GM12872 (cell line): Measurements from ENCODE around the gene SLC46A2.

Experiments
- CTCF ChIP-seq: IDR thresholded peaks from 3 replicates; pipeline ENCODE4 v1.5.1; 2011; ENCODE audit warnings: low read depth, mild to moderate bottlenecking, low read length, moderate library complexity; ENCODE audit not compliant: insufficient read depth

SLC46A2 gene

DNA sequence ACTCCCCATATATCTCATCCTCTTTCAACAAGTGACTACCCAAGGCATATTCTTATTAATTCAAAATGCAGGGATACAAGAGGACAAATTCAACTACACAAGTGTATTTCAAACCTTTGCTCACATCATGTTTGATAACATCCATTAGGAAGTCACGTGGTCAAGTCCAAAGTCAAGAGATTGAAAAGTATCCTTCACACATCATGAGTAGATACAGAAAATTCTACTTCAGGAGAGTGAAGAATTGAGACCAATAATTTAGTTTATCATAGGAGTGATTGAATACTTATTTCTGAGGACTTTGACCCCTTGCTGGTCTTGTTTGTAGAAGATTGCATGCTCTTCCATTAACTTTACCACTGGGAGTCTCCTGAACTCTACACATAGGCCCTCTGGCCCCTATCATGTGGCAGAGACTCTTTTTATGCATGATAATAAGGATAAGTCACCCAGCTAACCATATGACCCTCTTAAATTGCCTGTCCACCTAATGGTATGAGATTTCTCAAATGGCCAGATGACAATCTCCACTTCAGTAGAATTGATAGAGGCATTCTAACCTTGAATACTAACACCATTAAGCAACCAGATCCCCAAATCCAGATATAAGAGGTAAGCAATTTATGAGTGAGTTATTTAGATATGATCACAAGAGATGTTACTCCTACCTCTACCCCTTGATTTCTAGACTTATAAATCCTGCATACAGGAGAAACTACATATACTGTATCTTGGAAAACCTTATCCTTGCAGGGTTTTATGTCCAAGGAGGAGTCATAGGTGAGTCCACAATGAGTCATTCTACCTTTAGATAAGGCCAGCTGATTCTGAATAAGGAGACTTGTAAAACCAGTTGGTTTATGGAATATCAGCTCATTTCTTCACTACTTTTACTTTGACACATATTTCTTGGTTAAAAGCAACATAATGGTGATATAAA lies 26.6 kb upstream of the SLC46A2 start:
- no peak for TF ChIP-seq CTCF

DNA sequence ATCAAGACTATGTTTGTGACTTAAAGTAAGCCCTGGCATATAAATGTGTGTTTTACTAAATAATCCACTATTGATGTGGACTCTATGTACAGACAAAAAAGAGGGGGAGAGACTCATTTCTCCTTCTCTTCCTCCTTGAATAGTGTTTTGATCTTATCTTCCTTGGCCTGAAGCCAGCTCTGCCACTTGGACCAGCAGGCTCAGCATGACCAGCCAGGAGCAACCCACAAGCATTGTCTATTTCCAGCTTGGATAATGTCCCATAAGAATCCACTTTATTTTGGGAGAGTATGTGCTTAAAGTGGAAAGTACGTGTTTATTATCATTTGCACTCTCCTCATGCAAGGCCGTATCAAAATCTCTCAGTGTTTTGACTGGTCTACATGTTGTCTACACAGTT lies 23.8 kb upstream of the SLC46A2 start:
- no peak for TF ChIP-seq CTCF

DNA sequence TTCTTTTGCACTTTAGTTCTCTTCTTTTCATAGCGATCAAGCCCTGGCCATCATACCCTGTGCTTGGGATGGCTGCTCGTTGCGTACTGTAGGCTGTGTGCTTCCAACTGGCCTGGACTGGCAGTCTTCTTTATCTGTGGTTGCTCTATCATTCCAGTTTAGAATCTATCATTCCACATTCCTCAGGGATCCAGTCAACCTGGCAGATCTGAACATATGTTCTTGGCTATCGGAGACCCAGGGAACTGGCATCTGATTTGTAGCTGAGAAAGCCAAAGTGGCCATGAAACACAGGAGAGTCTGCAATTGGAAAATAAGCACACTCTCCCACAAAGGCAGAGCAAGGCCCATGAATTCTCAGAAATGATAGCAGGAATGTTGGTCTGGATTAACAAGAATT lies 22.6 kb upstream of the SLC46A2 start:
- no peak for TF ChIP-seq CTCF

DNA sequence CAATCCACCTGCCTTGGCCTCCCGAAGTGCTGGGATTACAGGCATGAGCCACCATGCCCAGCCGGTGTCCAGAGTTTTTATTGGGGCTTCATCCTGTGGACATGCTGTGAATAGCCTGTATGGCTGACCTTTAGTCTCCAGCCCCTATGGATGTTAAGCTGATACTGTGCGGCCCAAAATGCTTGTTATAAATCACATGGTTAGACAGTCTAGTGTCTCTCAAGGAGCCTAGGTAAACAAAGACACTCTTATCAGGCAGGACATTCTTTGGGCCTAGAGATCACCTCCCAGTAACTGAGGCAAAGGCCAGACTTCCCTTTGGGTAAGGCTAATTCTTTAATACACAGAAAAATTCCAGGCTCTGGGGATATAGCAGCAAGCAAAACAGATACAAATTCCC lies 22.0 kb upstream of the SLC46A2 start:
- no peak for TF ChIP-seq CTCF

- TF ChIP-seq CTCF, result no peak
These were observed 21.1 kb upstream of the SLC46A2 start for GRCh38 chr9:112911736-112912135.

- no peak for TF ChIP-seq CTCF
These were observed 14.4 kb upstream of the SLC46A2 start for GRCh38 chr9:112905084-112905483.

DNA sequence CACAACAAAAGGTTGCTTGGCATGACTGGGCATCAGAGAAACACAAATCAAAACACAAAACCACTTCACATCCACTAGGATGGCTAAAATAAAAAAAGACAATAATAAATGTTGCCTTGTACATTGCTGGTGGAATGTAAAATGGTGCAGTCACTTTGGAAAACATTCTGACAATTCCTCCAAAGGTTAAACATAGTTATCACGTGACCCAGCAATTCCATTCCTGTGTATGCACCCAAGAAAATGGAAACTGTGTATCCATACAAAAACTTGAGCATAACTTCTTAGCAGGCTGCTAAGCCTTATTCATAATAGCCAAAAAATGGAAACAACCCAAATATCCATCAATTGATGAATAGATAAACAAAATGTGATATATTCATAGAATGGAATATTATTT lies 10.2 kb upstream of the SLC46A2 start:
- TF ChIP-seq CTCF, result no peak
